GM21723 (cell line): ENCODE results near the gene PLEKHA7.
"Not testable (repeated sequence)": the region's sequence is repeated elsewhere in the genome, so short reads cannot be mapped to it uniquely, and the experiment has no call there.

ENCODE experiments used
- ATAC-seq: cut with Tn5 transposase; IDR thresholded peaks from one replicate; pipeline ENCODE4 v1.9.1; 2021; ENCODE audit warnings: mild to moderate bottlenecking, moderate library complexity; ENCODE audit not compliant: unreplicated experiment

PLEKHA7 gene

GRCh38 chr11:17008099-17008498 is 6.1 kb downstream of the PLEKHA7 start:
- ATAC-seq = no peak

- no peak for ATAC-seq
These were observed 8.6 kb downstream of the PLEKHA7 start for GRCh38 chr11:17005646-17006045.

GRCh38 chr11:17004486-17005148 is 9.6 kb downstream of the PLEKHA7 start:
- ATAC-seq = no peak

- no peak for ATAC-seq
These were observed 10.8 kb downstream of the PLEKHA7 start for GRCh38 chr11:17003426-17003825.

GRCh38 chr11:17002543-17002942 is 11.7 kb downstream of the PLEKHA7 start:
- no peak for ATAC-seq

GRCh38 chr11:17001806-17002205 is 12.4 kb downstream of the PLEKHA7 start:
- no peak for ATAC-seq

GRCh38 chr11:17000987-17001386 is 13.2 kb downstream of the PLEKHA7 start:
- no peak for ATAC-seq

GRCh38 chr11:17000253-17000652 is 14.0 kb downstream of the PLEKHA7 start:
- not testable (repeated sequence) for ATAC-seq

GRCh38 chr11:16999116-16999515 is 15.1 kb downstream of the PLEKHA7 start:
- ATAC-seq = no peak

GRCh38 chr11:16997624-16998023 is 16.6 kb downstream of the PLEKHA7 start:
- no peak for ATAC-seq

- ATAC-seq = no peak
These were observed 20.7 kb downstream of the PLEKHA7 start for GRCh38 chr11:16993495-16993894.

- no peak for ATAC-seq
These were observed 21.4 kb downstream of the PLEKHA7 start for GRCh38 chr11:16992846-16993245.

- no peak for ATAC-seq
These were observed 24.7 kb downstream of the PLEKHA7 start for GRCh38 chr11:16989554-16989953.

- no peak for ATAC-seq
These were observed 27.0 kb downstream of the PLEKHA7 start for GRCh38 chr11:16987205-16987568.

GRCh38 chr11:16986434-16987204 is 27.6 kb downstream of the PLEKHA7 start:
- ATAC-seq = peak; percentile 97

- no peak for ATAC-seq
These were observed 28.9 kb downstream of the PLEKHA7 start for GRCh38 chr11:16985297-16985696.

- ATAC-seq = no peak
These were observed 30.0 kb downstream of the PLEKHA7 start for GRCh38 chr11:16984229-16984628.

GRCh38 chr11:16982809-16983208 is 31.4 kb downstream of the PLEKHA7 start:
- no peak for ATAC-seq

GRCh38 chr11:16982256-16982671 is 31.9 kb downstream of the PLEKHA7 start:
- no peak for ATAC-seq

- ATAC-seq = no peak
These were observed 32.5 kb downstream of the PLEKHA7 start for GRCh38 chr11:16981651-16982194.

- no peak for ATAC-seq
These were observed 34.3 kb downstream of the PLEKHA7 start for GRCh38 chr11:16979703-16980622.
